Activated gamma-delta T cell treated with anti-CD3 and anti-CD28 coated beads, Interleukin-2, amount 50 U/mL, for 16 hours (primary cell): ENCODE measurements around the gene ENO2.

Source experiments
- DNase-seq: peaks from one replicate; pipeline ENCODE4 v3.0.0-alpha.2; 2020; ENCODE audit warnings: low read depth

Gene ENO2

DNA sequence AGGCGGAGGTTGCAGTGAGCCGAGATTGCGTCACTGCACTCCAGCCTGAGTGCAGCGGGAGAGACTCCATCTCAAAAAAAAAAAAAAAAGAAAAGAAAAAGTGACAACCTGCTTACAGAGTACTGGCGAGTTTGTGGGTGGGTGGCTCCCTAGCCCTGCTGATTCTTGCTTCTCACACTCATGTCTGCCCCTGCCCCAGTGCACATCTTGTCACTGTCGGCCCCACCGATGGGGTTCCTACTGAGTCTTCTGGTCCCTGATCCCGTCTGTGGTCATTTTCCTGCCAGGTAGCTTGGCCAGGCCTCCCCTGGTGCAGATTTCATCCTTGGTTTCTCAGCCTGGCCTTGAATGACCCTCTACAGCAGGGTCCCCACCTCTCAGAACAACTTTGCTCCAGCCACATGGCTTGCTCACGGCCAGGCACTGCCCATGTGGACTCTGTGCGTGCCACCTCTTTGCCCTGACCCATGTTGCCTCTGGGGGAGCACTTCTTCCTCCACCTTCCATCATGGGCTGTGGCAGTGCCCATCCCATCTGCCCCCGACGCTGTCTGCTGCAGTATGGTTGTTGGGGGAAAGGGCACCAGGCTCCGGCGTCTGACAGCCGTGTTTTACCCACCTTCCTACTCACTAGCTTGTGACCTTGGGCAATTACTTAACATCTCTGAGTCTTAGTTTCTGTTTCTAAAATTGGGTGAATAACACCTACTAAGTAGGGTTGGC lies 34.7 kb downstream of the ENO2 start:
- no peak for DNase-seq

DNA sequence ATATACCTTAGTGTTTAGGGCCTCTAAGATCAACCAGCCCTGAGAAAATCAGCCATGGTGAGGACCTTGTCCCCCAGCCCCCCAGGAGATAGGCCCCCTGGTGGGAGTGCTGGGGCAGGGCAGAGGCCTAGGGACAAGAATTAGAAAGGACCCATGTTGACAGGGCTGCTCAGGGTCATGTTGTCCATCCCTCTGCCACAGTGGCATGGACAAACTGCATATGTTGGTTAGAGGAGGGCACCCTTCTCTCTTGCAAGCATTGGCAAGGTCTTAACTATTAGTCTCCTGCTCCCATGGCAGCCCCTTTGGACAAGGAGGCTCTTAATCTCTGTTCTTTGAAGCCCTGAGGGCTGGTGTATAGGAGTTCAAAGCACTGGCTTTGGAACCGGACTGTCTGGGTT lies 36.0 kb downstream of the ENO2 start:
- no peak for DNase-seq

DNA sequence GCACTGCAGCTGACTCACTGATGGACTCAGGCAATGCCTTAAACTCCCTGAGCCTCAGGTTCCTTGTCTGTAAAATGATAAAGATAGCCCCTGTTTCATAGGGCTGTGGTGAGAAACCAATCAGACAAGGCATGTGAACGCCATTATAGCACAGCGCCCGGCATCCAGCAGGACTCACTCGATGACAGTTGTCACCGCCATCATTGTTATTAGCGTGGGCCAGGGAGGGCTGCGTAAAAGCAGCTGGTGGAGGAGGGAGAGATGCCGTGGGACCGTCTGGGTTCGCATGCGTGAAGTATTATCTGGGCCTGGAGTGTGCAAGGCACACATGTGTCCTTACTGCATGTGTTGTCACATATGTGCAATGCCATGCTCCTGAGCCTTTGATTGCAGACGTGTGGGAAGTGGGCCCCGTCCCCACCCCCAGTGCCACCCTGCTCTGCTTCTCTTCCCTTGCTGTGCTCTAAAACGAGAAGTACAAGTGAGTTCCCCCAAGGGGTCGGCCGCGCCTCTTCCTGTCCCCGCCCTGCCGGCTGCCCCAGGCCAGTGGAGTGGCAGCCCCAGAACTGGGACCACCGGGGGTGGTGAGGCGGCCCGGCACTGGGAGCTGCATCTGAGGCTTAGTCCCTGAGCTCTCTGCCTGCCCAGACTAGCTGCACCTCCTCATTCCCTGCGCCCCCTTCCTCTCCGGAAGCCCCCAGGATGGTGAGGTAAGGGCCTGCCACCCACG lies 36.6 kb downstream of the ENO2 start, which contains the start of gene PTPN6:
Gene PTPN6, plus strand, starts transcription at position 546 of the 730 bp plus-strand sequence. Its CDS starts 157 bp downstream, at position 703.
- no peak for DNase-seq

DNA sequence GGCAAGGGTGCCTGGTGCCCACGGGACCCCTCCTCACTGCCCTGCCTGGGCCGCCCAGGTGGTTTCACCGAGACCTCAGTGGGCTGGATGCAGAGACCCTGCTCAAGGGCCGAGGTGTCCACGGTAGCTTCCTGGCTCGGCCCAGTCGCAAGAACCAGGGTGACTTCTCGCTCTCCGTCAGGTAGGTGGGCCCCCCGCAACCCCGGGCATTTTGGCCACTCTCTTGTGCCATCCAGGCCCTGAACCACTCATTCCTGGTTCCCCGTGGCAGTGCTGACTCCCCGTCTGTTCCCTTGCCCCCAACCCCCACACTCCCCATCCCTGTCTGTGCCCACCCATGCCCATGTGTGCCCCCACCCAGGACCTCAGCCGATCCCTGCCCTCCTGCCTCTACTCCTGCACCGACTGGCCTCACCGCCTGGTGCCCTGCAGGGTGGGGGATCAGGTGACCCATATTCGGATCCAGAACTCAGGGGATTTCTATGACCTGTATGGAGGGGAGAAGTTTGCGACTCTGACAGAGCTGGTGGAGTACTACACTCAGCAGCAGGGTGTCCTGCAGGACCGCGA lies 37.3 kb downstream of the ENO2 start:
- DNase-seq = no peak

DNA sequence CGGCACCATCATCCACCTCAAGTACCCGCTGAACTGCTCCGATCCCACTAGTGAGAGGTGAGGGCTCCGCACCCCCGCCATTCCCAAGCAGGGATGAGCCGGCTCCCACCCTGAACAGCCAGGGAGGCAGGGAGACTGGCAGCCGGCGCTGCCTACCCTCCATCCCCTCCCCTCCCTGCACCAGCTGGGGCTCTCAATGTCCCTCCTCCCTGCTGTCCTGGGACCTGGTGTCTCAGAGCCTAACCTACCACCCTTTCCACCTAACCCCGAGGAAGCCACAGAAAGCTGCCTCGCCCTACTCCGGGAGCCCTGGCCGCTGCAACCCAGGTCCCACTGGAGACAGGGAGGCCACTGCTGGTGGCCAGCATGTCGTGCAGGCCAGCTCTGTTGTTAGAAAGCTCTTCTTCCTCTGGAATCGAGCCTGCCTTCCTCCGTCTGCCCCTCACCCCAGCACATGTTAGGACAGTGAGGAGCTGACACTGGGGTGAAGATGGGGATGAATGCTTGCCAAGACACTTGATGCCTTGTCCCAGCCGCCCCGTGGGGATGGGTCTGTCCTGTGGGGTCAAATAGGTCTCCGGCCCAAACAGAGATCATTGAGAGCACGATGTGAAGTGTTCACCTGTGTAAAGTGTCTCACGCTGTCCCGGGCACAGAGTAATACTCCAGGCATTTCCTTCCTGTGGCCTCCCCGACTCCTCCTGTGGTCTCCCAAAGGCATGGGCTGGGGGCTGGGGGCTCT lies 37.9 kb downstream of the ENO2 start:
- DNase-seq = no peak

DNA sequence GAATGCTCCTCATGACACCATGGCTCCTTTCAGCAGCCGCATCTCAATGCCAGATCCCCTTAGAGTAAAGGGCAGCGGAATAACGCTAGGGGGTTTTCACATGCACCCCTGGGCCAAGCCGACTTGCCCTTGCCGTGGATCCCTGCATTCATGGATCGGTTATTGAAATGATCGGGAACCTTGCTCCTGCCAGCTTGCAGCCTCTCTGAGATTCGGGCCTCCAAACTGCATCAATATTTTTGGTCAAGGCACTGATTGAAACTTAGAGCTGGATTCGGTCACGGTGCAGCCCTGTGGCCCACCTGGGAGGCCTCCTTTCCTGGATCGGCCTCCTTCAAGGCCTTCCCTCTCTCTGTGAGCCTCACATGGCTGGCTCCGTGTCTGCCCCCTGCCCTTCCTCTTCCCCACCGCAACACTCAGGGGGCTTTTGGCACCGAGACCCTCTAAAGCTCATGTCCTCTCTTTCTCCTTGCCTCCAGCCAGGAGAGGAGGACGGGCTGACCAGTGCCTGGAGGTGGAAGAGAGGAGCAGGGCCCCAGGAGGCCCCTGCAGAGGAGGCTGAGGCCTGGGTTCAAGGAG lies 38.6 kb downstream of the ENO2 start:
- DNase-seq = no peak

DNA sequence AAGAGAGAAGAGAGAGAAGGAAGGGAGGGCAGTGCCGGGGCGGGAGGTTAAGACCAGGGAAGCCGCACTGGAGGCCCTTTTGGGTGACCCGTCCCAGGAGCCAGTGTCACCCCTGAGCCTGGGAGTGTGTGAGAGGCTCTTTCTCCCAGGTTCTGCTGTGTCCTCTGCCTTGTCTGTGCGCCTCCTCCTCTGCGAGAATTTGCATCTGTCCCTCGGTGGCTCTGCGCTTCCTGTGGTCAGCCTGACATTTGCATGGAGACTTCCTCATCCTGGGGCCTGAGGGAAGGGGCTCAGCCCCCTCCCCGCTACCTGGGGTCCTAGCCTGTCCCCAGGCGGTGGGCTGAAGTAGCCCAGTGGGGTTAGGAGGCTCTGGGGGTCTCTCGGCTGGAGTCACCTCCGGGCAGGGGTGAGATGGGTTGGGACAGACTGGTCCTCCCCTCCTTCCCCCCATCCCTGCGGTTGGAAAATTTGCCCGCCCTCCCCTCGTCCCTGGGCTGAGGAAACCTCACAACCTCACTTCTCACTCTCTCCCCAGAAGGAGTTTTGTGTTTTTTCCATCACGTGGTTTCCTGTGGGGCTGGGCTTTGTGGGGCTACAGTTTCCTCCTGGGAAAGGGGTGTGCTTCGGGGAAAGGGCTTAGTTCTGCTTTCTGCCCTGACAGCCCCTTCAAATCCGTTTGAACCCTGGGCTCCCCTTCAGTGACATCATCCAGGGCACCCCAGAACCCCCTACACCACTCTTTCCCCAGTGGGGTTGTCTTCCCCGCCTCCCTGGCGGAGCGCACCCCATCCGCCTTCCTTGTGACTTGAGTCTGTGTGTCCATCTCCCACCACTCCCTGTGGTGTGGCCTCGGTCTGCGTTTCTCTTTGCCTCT lies 39.3 kb downstream of the ENO2 start:
- peak; percentile 79 for DNase-seq

DNA sequence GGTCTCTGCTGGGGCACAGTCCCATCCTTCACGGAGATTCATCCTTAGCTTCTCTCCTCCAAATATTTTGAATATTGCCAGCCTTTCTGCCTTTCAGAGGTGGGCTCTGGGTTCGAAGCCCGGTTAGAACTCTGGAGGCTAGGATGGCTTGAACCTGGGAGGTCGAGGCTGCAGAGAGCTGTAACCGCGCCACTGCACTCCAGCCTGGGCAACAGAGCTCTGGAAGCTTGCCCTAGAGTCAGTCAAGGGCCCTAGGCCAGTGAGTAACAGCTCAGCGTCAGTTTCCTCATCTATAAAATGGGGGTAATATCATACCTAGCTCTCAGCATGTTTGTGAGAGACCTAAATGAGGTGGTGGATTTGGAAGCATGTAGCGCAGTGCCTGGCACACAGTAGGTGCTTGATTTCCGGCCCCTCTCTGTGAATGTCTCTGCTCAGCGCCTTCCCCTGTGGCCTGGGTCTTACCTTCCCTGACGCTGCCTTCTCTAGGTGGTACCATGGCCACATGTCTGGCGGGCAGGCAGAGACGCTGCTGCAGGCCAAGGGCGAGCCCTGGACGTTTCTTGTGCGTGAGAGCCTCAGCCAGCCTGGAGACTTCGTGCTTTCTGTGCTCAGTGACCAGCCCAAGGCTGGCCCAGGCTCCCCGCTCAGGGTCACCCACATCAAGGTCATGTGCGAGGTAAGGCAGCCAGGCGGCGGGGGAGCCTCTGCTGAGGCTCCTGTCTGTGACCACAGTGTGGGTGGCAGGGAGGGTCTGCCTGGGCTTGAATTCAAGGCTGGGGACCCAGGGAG lies 40.1 kb downstream of the ENO2 start:
- no peak for DNase-seq

DNA sequence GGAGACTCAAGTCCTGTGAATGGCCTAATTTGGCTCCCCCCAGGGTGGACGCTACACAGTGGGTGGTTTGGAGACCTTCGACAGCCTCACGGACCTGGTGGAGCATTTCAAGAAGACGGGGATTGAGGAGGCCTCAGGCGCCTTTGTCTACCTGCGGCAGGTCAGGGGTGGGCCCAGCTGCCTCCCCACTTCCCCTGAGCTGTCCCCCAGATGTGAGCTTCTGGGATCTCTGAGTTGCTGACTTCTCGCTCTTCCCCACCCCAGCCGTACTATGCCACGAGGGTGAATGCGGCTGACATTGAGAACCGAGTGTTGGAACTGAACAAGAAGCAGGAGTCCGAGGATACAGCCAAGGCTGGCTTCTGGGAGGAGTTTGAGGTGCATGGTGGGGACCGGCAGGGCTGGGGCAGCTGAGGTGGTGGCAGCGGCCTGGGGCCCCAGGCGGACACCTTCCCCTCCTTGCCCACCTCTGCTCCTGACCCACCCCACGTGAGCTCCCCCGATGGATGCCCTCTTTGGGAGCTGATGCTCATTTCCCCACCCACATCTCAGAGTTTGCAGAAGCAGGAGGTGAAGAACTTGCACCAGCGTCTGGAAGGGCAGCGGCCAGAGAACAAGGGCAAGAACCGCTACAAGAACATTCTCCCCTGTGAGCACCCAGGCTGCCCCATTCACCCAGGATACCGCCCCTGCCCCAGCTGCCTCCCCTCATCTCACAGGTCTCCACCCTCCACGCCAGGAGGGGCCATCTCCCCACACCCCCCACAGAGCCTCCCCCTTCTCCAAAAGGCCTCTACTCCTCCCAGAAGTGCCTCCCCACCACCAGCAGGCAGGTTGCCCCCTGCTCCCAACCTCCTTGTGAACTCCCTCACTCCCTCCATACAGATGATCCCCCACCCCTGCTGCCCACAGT lies 41.0 kb downstream of the ENO2 start:
- DNase-seq = no peak

DNA sequence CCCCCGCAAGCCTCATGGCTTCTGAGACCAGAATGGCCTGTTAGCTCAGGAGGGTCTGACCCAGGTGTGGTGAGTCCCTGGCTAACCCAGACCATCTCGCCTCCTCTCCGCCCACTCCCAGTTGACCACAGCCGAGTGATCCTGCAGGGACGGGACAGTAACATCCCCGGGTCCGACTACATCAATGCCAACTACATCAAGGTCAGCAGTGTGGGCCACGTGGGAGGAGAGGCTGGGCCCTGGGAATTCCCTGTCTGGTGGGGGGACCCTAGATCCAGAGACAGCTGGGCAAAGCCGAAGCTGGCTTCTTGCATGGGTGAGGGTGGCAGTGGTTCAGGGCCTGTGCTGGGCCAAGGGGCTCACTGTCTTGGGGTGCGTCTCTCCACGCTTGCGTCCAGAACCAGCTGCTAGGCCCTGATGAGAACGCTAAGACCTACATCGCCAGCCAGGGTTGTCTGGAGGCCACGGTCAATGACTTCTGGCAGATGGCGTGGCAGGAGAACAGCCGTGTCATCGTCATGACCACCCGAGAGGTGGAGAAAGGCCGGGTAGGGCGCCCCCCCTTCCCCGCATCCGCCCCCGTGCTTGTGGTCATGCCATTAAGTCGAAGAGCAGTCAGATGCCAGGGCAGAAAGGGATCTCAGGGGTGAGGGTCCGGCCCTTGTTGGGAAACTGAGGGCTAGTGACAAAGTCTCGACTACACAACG lies 41.8 kb downstream of the ENO2 start:
- peak; percentile 48 for DNase-seq

DNA sequence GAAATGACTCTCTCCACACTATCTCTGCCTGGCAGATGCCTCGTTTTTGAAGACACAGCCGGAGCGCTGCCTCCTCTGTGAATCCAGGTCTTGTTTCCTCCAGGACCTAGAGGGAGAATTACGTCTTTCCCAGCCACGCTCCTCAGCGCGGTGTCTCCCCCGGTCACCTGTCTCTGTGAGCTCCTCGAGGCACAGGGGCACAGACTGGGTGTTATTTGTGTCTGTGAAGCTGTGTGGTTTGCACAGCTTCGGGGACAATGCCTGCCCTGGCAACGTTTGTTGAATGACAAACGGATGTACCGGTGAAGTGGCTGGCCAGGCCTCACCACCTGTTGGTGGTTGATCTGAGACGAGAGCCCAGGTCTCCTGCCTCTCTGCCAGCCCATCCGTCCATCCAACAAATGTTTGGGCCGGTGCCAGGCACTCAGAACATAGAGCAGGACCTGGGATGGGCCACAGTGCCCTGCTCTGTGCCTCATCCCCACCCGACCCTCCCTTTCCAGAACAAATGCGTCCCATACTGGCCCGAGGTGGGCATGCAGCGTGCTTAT lies 42.8 kb downstream of the ENO2 start:
- DNase-seq = no peak

DNA sequence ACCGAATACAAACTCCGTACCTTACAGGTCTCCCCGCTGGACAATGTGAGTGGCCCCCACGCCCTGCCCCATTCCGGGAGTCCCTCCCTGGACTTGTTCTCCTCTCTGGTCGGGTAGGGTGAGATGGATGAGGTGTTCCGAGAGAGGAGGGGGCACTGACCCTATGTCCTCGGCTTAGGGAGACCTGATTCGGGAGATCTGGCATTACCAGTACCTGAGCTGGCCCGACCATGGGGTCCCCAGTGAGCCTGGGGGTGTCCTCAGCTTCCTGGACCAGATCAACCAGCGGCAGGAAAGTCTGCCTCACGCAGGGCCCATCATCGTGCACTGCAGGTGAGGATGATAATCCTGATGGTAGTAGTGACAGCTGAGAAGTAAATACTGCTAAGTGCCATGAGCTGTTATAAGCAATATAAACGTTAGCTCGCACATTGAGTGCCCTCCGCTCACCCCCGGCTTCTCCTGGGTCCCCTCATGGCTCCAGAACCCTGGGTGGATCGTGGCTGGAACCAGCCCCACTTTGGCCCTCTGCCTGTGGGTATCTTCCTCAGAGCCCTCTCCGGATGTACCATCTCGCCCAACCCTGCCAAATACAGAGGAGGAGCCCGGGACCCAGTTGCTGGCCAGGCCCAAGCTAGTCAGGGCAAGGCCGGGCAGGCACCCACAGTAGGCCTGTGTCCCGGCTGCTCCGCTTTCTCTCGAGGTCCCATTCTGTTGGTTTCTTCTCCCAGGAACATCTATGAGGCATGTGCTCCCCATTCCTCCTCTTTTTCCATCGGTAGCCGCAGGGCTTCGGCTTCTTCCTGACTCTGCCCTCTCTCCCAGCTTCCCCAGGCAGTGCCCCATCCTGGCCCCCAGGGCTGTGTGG lies 43.6 kb downstream of the ENO2 start:
- no peak for DNase-seq

DNA sequence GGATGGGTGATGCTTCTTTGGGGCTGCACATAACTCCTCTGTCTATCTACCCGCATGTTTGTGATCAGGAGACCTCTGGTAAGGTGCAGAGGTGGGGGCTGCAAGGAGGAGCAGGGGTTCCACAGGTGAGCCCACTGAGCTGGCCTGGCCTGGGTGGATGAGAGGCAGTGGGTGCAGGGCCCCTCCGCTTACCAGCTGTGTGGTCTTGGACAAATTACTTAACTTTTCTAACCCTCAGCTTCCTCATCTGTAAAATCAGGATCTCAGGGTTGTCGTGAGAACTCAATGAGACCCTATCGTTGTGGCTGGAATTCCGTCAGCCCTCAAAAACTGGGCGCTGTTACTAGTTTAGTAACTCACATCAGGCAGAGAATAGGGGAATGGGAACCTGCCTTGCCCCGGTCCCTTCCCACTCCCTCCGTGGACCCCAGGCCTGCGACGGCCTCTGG lies 44.3 kb downstream of the ENO2 start:
- DNase-seq = no peak

DNA sequence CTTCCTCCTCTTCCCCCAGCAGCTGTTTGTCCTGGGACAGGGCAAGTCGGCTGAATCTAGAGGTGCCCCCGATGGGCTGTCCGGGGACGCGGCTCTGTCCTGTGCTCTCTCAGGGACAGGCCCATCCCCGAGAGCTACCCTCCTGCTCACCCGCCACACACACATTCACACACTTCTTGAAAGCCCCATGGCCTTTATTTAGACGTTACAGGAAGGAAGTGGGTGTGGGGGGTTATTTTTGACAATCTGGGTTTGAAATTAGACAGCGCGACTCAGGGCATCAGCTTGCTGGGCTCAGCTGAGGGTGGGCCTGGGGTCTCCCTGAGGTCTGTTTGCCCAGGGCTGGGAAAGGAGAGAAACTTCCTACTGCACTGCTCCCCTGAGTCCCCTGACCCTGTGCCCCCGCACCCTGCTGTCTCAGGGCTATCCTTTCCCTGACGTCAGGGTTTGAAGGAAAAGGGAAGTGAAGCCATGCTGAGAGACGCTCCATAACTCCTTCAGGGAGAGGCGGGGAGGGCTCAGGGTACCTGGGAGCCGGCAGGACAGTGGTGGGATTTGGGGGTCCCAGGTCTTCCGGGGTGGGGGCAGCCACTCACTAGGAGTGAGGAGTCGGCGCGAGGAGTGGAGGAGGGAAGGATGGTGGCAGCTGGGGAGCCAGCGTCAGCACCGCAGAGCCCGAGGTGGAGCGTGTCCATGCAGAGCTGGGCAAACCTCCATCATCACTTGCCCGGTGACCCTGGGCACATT lies 44.9 kb downstream of the ENO2 start:
- DNase-seq = peak; percentile 68

DNA sequence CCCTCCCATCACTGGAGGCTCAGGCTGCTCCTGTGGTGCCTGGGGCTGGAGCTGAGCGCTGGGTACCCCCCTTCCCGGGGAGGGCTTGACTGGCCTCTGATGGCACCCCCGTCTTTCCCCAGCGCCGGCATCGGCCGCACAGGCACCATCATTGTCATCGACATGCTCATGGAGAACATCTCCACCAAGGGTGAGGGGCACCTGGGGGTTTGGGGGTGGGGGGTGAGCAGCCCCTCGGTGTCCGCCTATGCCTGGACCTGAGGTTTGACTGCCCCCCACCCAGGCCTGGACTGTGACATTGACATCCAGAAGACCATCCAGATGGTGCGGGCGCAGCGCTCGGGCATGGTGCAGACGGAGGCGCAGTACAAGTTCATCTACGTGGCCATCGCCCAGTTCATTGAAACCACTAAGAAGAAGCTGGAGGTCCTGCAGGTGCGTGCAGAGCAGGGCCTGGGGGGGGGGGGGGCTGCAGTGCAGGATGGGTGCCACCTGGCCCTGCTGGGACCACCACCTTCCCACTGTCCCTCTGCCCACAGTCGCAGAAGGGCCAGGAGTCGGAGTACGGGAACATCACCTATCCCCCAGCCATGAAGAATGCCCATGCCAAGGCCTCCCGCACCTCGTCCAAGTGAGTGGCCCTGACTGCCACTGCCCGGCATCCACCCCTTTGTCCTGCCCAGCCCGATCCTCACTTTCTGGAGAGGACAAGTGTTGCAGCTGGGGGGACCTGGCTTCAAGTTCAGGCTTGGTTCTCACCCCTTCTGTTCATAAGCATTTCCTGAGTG lies 45.6 kb downstream of the ENO2 start:
- no peak for DNase-seq
